ENCODE measurements around the gene MSANTD2. TPM values are rescaled to one million over a fixed set of nuclear protein-coding genes. Genes with fewer than 3 reads are reported as not detected.
A peak's percentile ranks its signal among the peaks of the same experiment; 100 is the strongest.

The MSANTD2 gene
- total RNA-seq, 1 donor from 2014 or later = 10.4 TPM

- H3K9me3 Mint-ChIP-seq (ENCODE audit: low read depth) = no peaks in the 10 kb centered on the region
- DNase-seq (ENCODE audit: low spot score) = no peak
- no peak overlapping the region for H3K27ac Mint-ChIP-seq (ENCODE audit: unreplicated experiment)
- H3K4me1 Mint-ChIP-seq (ENCODE audit: low read depth) = peaks cover 26% of the 10 kb centered on the region
- peaks cover 2% of the 10 kb centered on the region for H3K36me3 Mint-ChIP-seq (ENCODE audit: low read depth)
- peak overlapping the region; percentile 31 for H3K4me3 Mint-ChIP-seq (ENCODE audit: unreplicated experiment)
- peaks cover 51% of the 10 kb centered on the region for H3K27me3 Mint-ChIP-seq (ENCODE audit: low read depth)
- no peak for TF ChIP-seq CTCF (IDR thresholded peaks at IDR 0.05)
These were observed 38.6 kb upstream of the MSANTD2 start for GRCh38 chr11:124838805-124839127.

GRCh38 chr11:124837491-124837856 lies 37.3 kb upstream of the MSANTD2 start:
- H3K4me1 Mint-ChIP-seq (ENCODE audit: low read depth) = peaks cover 23% of the 10 kb centered on the region
- H3K27me3 Mint-ChIP-seq (ENCODE audit: low read depth) = peaks cover 48% of the 10 kb centered on the region
- no peaks in the 10 kb centered on the region for H3K9me3 Mint-ChIP-seq (ENCODE audit: low read depth)
- TF ChIP-seq CTCF (IDR thresholded peaks at IDR 0.05) = peak; percentile 57
- H3K36me3 Mint-ChIP-seq (ENCODE audit: low read depth) = peaks cover 2% of the 10 kb centered on the region
- H3K4me3 Mint-ChIP-seq (ENCODE audit: unreplicated experiment) = no peak overlapping the region
- no peak for DNase-seq (ENCODE audit: low spot score)
- no peak overlapping the region for H3K27ac Mint-ChIP-seq (ENCODE audit: unreplicated experiment)

DNA sequence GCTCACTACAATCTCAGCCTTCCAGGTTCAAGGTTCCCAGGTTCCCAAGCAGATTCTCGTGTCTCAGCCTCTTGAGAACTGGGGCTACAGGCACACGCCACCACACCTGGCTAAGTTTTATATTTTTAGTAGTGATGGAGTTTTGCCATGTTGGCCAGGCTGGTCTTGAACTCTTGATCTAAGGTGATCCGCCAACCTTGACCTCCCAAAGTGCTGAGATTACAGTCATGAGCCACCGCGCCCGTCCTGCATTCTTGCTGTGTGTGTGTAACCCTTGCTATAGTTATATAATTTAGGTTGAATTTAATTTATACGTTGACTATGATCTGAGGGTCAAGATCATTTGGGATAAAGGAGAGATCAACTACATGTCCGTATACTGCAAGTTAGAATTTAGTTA lies 35.7 kb upstream of the MSANTD2 start:
- Mint-ChIP-seq H3K36me3 (ENCODE audit: low read depth) (no peaks in the 10 kb centered on the region), H3K4me1 (ENCODE audit: low read depth) (peaks cover 23% of the 10 kb centered on the region), H3K9me3 (ENCODE audit: low read depth) (no peaks in the 10 kb centered on the region), H3K27me3 (ENCODE audit: low read depth) (peaks cover 38% of the 10 kb centered on the region), H3K27ac (ENCODE audit: unreplicated experiment) (peak overlapping the region; percentile 28), H3K4me3 (ENCODE audit: unreplicated experiment) (peak overlapping the region; percentile 71)
- TF ChIP-seq CTCF (IDR thresholded peaks at IDR 0.05) = no peak
- no peak for DNase-seq (ENCODE audit: low spot score)

DNA sequence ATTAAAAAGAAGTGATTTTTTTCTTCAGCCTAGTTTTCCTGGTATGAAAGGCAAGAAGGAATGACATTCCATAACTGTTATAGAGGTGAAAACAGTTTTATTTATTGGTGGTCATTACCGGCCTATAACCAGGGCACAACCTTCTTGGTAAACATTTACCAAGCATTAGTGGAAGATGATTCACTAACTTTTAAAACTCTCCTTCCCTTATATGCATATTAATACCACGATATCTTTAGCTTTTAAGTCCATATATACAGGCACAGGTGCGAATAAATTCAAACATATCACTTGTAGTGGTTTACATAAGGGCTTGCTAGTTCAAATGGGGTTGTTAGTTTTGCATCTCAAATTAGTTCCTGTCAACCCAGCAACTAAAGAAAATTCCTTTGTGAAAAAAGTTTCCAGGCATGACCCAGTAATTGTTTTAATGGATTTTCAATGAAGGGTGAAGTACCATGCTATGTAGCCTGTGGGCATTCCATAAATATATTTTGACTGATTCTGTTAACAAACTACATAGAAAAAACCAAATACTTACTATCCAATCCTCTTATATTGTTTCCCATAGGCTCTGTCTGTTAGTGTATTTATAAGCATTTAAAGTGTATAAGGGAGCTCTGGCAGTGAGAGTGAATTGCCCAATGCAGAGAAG lies 34.4 kb upstream of the MSANTD2 start:
- Mint-ChIP-seq H3K27ac (ENCODE audit: unreplicated experiment) (no peak overlapping the region), H3K36me3 (ENCODE audit: low read depth) (no peaks in the 10 kb centered on the region), H3K9me3 (ENCODE audit: low read depth) (no peaks in the 10 kb centered on the region), H3K4me3 (ENCODE audit: unreplicated experiment) (no peak overlapping the region), H3K27me3 (ENCODE audit: low read depth) (peaks cover 26% of the 10 kb centered on the region), H3K4me1 (ENCODE audit: low read depth) (peaks cover 17% of the 10 kb centered on the region)
- TF ChIP-seq CTCF (IDR thresholded peaks at IDR 0.05) = no peak
- no peak for DNase-seq (ENCODE audit: low spot score)

DNA sequence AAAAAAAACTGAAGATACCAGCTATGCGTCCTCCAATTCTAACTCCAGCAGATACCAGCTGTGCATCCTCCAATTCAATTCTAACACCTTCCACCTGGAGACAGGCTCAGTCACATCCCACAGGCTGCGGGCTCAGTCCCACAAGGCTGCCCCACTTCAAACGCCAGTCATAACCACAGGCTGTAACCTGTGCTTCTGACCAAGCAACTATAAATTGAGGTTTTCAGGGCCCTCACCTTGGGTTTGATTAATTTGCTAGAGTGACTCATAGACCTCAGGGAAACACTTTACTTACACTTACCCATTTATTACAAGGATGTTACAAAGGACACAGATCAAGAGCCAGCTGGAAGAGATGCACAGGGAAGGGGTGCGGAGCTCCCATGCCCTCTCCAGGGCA lies 32.4 kb upstream of the MSANTD2 start:
- H3K9me3 Mint-ChIP-seq (ENCODE audit: low read depth) = no peaks in the 10 kb centered on the region
- no peak for DNase-seq (ENCODE audit: low spot score)

More for the DNA sequence above, 32.4 kb upstream of the MSANTD2 start:
- H3K27ac Mint-ChIP-seq (ENCODE audit: unreplicated experiment) = no peak overlapping the region
- no peaks in the 10 kb centered on the region for H3K36me3 Mint-ChIP-seq (ENCODE audit: low read depth)
- H3K27me3 Mint-ChIP-seq (ENCODE audit: low read depth) = peaks cover 17% of the 10 kb centered on the region
- H3K4me1 Mint-ChIP-seq (ENCODE audit: low read depth) = peaks cover 12% of the 10 kb centered on the region
- TF ChIP-seq CTCF (IDR thresholded peaks at IDR 0.05) = no peak
- no peak overlapping the region for H3K4me3 Mint-ChIP-seq (ENCODE audit: unreplicated experiment)

Measured in chondrocyte (in vitro differentiated cells).